ENCODE results near the gene CARMIL1. TPM values are rescaled to one million over a fixed set of nuclear protein-coding genes. Genes with fewer than 3 reads are reported as not detected.

Gene CARMIL1
- total RNA-seq, 1 donor from 2014 or later: 3.4 TPM

DNA sequence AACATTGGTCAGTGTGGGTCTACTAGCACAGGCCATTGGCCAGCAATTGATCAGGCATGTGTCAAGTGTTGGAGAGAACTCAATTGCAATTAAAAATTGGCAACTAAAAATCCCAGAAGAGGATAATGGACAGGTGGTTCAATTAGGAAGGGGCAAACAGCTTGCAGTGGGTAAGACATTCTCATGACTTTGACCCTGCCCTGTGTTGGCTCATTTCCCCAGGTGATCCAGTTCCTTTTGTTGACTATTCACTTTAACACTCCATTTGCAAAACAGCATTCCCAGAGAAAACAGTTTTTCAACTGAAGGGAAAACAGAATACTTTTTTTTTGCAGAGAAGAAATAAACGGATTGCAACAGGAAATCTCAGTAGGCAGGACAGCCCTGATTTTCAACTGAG lies 343.9 kb downstream of the CARMIL1 start:
- CTCF ChIA-PET: no interaction called here

DNA sequence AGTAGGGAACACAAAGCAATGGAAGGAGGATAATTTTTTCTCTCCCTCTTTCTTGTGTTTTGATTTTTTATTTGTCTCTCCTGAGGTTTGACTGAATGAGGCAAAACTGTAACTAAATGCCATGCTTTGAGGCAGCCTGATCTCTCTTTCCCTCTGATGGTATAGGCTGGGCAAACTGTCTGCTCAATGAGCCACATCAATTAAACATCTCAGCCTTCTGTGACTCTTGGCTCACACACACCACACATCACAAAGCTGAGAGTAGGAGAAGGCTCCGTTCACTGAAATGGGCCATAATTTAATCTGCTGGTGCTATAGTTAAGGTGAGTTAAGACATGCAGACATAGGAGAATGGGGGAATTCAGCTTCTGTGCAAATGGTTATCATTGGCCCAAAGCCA lies 344.7 kb downstream of the CARMIL1 start:
- intact Hi-C loops (cut with micrococcal nuclease): no loop called here
- CTCF ChIA-PET: no interaction called here
- Mint-ChIP-seq H3K36me3 (ENCODE audit: low read depth) (peaks cover 2% of the 10 kb centered on the region), H3K27ac (no peak overlapping the region), H3K4me1 (peaks cover 6% of the 10 kb centered on the region), H3K9me3 (no peaks in the 10 kb centered on the region), H3K27me3 (peaks cover 9% of the 10 kb centered on the region), H3K4me3 (no peak overlapping the region)
- ATAC-seq (ENCODE audit: low read depth) (no peak), DNase-seq (no peak)
- TF ChIP-seq, protein P1, sequence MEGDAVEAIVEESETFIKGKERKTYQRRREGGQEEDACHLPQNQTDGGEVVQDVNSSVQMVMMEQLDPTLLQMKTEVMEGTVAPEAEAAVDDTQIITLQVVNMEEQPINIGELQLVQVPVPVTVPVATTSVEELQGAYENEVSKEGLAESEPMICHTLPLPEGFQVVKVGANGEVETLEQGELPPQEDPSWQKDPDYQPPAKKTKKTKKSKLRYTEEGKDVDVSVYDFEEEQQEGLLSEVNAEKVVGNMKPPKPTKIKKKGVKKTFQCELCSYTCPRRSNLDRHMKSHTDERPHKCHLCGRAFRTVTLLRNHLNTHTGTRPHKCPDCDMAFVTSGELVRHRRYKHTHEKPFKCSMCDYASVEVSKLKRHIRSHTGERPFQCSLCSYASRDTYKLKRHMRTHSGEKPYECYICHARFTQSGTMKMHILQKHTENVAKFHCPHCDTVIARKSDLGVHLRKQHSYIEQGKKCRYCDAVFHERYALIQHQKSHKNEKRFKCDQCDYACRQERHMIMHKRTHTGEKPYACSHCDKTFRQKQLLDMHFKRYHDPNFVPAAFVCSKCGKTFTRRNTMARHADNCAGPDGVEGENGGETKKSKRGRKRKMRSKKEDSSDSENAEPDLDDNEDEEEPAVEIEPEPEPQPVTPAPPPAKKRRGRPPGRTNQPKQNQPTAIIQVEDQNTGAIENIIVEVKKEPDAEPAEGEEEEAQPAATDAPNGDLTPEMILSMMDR (IDR thresholded peaks at IDR 0.05): no peak
- POLR2A ChIA-PET: no interaction called here

More for the DNA sequence above, 343.9 kb downstream of the CARMIL1 start:
- peaks cover 11% of the 10 kb centered on the region for H3K4me1 Mint-ChIP-seq
- POLR2A ChIA-PET: no interaction called here
- intact Hi-C loops (cut with micrococcal nuclease): no loop called here
- no peak overlapping the region for H3K4me3 Mint-ChIP-seq
- ATAC-seq (ENCODE audit: low read depth): no peak
- H3K36me3 Mint-ChIP-seq (ENCODE audit: low read depth): peaks cover 2% of the 10 kb centered on the region
- peaks cover 9% of the 10 kb centered on the region for H3K27me3 Mint-ChIP-seq
- no peak overlapping the region for H3K27ac Mint-ChIP-seq
- DNase-seq: no peak
- H3K9me3 Mint-ChIP-seq: no peaks in the 10 kb centered on the region
- TF ChIP-seq, protein P1 (IDR thresholded peaks at IDR 0.05): no peak

- Mint-ChIP-seq H3K36me3 (ENCODE audit: low read depth) (no peaks in the 10 kb centered on the region), H3K4me3 (no peak overlapping the region), H3K9me3 (no peaks in the 10 kb centered on the region), H3K4me1 (no peaks in the 10 kb centered on the region), H3K27me3 (peaks cover 30% of the 10 kb centered on the region), H3K27ac (no peak overlapping the region)
- ChIA-PET POLR2A (no interaction called here), CTCF (no interaction called here)
- intact Hi-C loops (cut with micrococcal nuclease): no loop called here
- TF ChIP-seq, protein P1 (IDR thresholded peaks at IDR 0.05): no peak
- ATAC-seq (ENCODE audit: low read depth) (no peak), DNase-seq (no peak)
Measured at GRCh38 chr6:25627001-25627400, 347.8 kb downstream of the CARMIL1 start.

DNA sequence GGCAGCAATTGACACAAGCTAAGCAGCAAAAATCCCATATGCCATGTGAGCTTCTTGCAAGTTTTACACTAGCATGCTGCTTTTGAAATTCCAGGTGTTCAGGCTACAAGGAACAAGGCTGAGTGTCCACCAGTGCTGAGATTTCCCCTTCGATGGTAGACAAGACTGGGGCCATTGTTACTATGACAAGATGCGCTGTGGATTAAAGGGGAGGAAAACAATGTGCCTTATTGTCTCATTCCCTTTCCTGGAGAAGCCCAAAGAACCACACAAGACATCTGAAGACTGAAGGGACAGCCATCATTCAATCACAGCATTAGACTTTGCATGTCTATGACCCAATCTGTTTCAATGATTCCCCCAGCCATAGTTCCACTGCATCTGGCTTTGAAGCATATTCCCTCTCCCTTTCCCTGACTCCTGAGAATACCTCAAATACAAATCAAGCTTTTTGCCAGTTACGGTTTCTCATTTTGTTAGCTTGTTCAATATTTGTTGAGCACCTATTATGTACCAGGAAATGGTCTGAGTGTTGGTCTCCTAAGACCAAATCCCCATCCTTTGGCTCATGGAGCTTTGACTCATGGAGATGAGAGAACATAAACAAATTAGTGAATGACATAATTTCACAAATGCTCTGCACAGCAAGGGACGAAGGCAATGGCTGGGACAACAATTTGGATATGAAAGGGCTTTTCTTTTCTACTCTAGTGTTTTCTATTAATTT lies 349.5 kb downstream of the CARMIL1 start:
- TF ChIP-seq, protein P1 (IDR thresholded peaks at IDR 0.05): no peak
- ATAC-seq (ENCODE audit: low read depth) (no peak), DNase-seq (no peak)
- ChIA-PET POLR2A (no interaction called here), CTCF (no interaction called here)
- Mint-ChIP-seq H3K27me3 (peaks cover 32% of the 10 kb centered on the region), H3K27ac (no peak overlapping the region), H3K4me3 (no peak overlapping the region), H3K4me1 (no peaks in the 10 kb centered on the region), H3K9me3 (no peaks in the 10 kb centered on the region), H3K36me3 (ENCODE audit: low read depth) (no peaks in the 10 kb centered on the region)
- intact Hi-C loops (cut with micrococcal nuclease): no loop called here

DNA sequence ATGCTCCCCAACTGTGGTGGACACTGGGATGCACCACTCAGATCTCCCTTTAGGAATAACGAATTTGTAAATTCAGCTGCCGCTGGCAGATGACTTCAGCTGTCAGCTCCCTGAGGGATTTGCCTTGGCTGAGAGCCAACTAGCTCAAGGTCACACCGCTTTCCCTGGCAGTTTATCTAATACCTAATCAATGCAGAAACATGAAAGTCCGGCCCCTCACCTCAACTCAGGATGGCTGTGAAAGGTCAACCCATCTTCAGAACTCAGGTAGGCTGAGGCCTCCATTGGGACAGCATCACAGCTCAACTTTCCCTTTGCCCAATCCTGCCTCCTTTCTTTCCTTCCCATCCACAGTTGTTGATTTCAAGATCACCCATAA lies 350.0 kb downstream of the CARMIL1 start:
- POLR2A ChIA-PET: no interaction called here
- TF ChIP-seq, protein P1 (IDR thresholded peaks at IDR 0.05): no peak
- Mint-ChIP-seq H3K4me3 (no peak overlapping the region), H3K27me3 (peaks cover 32% of the 10 kb centered on the region), H3K4me1 (no peaks in the 10 kb centered on the region), H3K9me3 (no peaks in the 10 kb centered on the region), H3K36me3 (ENCODE audit: low read depth) (no peaks in the 10 kb centered on the region), H3K27ac (no peak overlapping the region)
- no peak for DNase-seq
- intact Hi-C loops (cut with micrococcal nuclease): no loop called here
- no peak for ATAC-seq (ENCODE audit: low read depth)
- CTCF ChIA-PET: no interaction called here
